GM18526 (cell line): Measurements from ENCODE around the gene DPH6.

Source experiments
- POLR2A ChIP-seq: IDR thresholded peaks from 3 replicates; pipeline ENCODE4 v1.6.1; 2011; ENCODE audit not compliant: insufficient read length; ENCODE audit errors: extremely low read depth

Gene DPH6

GRCh38 chr15:35549567-35549966 lies 3.6 kb upstream of the DPH6 start:
- no peak for TF ChIP-seq POLR2A

GRCh38 chr15:35548435-35548834 lies 2.5 kb upstream of the DPH6 start:
- no peak for TF ChIP-seq POLR2A

GRCh38 chr15:35547775-35548364 lies 1.9 kb upstream of the DPH6 start:
- TF ChIP-seq POLR2A, result no peak

- TF ChIP-seq POLR2A, result no peak
These were observed 781 bp upstream of the DPH6 start for GRCh38 chr15:35546511-35547381.

- no peak for TF ChIP-seq POLR2A
These were observed 595 bp downstream of the DPH6 start for GRCh38 chr15:35545316-35545823.

GRCh38 chr15:35540885-35541284 lies 5.1 kb downstream of the DPH6 start:
- TF ChIP-seq POLR2A, result no peak

- no peak for TF ChIP-seq POLR2A
These were observed 5.9 kb downstream of the DPH6 start for GRCh38 chr15:35540021-35540420.

- TF ChIP-seq POLR2A, result no peak
These were observed 10.5 kb downstream of the DPH6 start for GRCh38 chr15:35535365-35535916.

GRCh38 chr15:35533130-35534110 lies 12.5 kb downstream of the DPH6 start:
- TF ChIP-seq POLR2A, result no peak

GRCh38 chr15:35530698-35531097 lies 15.3 kb downstream of the DPH6 start:
- TF ChIP-seq POLR2A, result no peak

- TF ChIP-seq POLR2A, result no peak
These were observed 16.2 kb downstream of the DPH6 start for GRCh38 chr15:35529784-35530183.

- no peak for TF ChIP-seq POLR2A
These were observed 23.9 kb downstream of the DPH6 start for GRCh38 chr15:35522061-35522460.

- no peak for TF ChIP-seq POLR2A
These were observed 26.3 kb downstream of the DPH6 start for GRCh38 chr15:35519541-35520149.

- TF ChIP-seq POLR2A, result no peak
These were observed 26.9 kb downstream of the DPH6 start for GRCh38 chr15:35519052-35519451.

- TF ChIP-seq POLR2A, result no peak
These were observed 31.2 kb downstream of the DPH6 start for GRCh38 chr15:35514759-35515158.
